ENCODE results near the gene RGL2.
A peak's percentile ranks its signal among the peaks of the same experiment; 100 is the strongest.

Gene RGL2

GRCh38 chr6:33315793-33316602, 17.3 kb upstream of the RGL2 start:
- DNase-seq, result no peak

GRCh38 chr6:33314943-33315792, 16.4 kb upstream of the RGL2 start:
- DNase-seq, result no peak

GRCh38 chr6:33314515-33314942, 15.8 kb upstream of the RGL2 start:
- peak; percentile 82 for DNase-seq

- peak; percentile 59 for DNase-seq
These were observed 15.2 kb upstream of the RGL2 start, which contains the start of gene TAPBP for GRCh38 chr6:33313709-33314514. TSS of gene TAPBP (minus strand) at chr6:33314078. CDS start at chr6:33314041, 37 bp downstream.

- peak; percentile 27 for DNase-seq
These were observed 14.5 kb upstream of the RGL2 start for GRCh38 chr6:33313105-33313708.

GRCh38 chr6:33312361-33313104, 13.8 kb upstream of the RGL2 start:
- DNase-seq, result peak; percentile 50

GRCh38 chr6:33306356-33306755, 7.6 kb upstream of the RGL2 start:
- DNase-seq, result no peak

- DNase-seq, result no peak
These were observed 6.3 kb upstream of the RGL2 start for GRCh38 chr6:33305052-33305451.

- DNase-seq, result no peak
These were observed 5.5 kb upstream of the RGL2 start for GRCh38 chr6:33304216-33304615.

GRCh38 chr6:33301877-33302276, 3.1 kb upstream of the RGL2 start:
- DNase-seq, result no peak

- DNase-seq, result peak; percentile 92
These were observed 649 bp upstream of the RGL2 start for GRCh38 chr6:33299237-33299944.

- DNase-seq, result peak; percentile 79
These were observed 578 bp downstream of the RGL2 start for GRCh38 chr6:33297956-33298772.

- no peak for DNase-seq
These were observed 1.3 kb downstream of the RGL2 start for GRCh38 chr6:33297406-33297955.

GRCh38 chr6:33296797-33297405, 1.8 kb downstream of the RGL2 start:
- no peak for DNase-seq

- no peak for DNase-seq
These were observed 2.9 kb downstream of the RGL2 start for GRCh38 chr6:33295621-33296369.

GRCh38 chr6:33294086-33294823, 4.5 kb downstream of the RGL2 start:
- DNase-seq, result no peak

- no peak for DNase-seq
These were observed 5.6 kb downstream of the RGL2 start for GRCh38 chr6:33292996-33293682.

Data from fibroblast of skin of right quadriceps (primary cell).